Transverse colon (tissue), 3 donors: Measurements from ENCODE around the gene DGKZ.

Source experiments
- POLR2A ChIP-seq: fragments of 450-650 bp; IDR thresholded peaks from one replicate; pipeline ENCODE4 v1.6.1; 2016; ENCODE audit warnings: antibody characterized with exemption, mild to moderate bottlenecking, moderate library complexity
- TF ChIP-seq, protein P1 (sequence below), 5 experiments: fragments of 200-600 bp in 3 of 5; fragments of 450-650 bp in 2 of 5; sonication (generic) in 3 of 5; IDR thresholded peaks; 1 replicate in 2 of 5; 2 replicates in 3 of 5; pipeline ENCODE4 v1.5.1; 2016 to 2017; ENCODE audit warnings: antibody characterized with exemption in 5 of 5, inconsistent platforms in 3 of 5, mild to moderate bottlenecking in 2 of 5, moderate library complexity in 1 of 5

DNA sequence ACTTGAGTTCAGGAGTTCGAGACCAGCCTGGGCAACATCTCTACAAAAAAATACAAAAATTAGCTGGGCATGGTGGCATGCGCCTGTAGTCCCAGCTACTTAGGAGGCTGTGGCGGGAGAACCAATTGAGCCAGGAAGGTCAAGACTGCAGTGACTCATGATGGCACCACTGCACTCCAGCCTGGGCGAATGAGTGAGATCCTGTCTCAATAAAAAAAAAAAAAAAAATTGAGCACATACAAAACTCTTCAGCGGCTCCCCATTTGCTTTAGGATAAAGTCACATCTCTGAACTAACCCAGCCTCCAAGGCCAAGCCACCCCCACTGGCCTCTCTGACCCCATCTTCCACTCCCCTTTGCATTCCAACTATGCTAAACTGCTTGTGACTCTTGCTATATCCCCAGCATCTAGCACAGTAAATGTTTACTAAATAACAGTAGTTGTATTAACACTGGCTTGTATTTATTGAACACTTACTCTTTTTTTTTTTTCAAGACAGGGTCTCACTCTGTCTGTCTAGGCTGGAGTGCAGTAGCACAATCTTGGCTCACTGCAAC lies 40.9 kb upstream of the DGKZ start:
- TF ChIP-seq, protein P1, sequence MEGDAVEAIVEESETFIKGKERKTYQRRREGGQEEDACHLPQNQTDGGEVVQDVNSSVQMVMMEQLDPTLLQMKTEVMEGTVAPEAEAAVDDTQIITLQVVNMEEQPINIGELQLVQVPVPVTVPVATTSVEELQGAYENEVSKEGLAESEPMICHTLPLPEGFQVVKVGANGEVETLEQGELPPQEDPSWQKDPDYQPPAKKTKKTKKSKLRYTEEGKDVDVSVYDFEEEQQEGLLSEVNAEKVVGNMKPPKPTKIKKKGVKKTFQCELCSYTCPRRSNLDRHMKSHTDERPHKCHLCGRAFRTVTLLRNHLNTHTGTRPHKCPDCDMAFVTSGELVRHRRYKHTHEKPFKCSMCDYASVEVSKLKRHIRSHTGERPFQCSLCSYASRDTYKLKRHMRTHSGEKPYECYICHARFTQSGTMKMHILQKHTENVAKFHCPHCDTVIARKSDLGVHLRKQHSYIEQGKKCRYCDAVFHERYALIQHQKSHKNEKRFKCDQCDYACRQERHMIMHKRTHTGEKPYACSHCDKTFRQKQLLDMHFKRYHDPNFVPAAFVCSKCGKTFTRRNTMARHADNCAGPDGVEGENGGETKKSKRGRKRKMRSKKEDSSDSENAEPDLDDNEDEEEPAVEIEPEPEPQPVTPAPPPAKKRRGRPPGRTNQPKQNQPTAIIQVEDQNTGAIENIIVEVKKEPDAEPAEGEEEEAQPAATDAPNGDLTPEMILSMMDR (IDR thresholded peaks at IDR 0.05) = no peak
- no peak for TF ChIP-seq POLR2A
